Endothelial cell of umbilical vein (primary cell): ENCODE measurements around the gene P2RY13. TPM values are rescaled to one million over a fixed set of nuclear protein-coding genes. Genes with fewer than 3 reads are reported as not detected.

Experiments
- BruUV-seq: library from RNA; stranded (reverse); fragments of 400-500 nt; replicated peaks from 2 replicates; lab custom pipeline; 2021; lab: Mats Ljungman, UMichigan
- CTCF ChIA-PET: fragments of 300-600, 350-600 bp; sonication (Branson Sonifier 250); formaldehyde crosslinking; loops from one replicate; lab custom pipeline; 2021; ENCODE audit warnings: antibody characterized with exemption, inconsistent platforms; lab: Charles Lee
- POLR2A ChIA-PET: fragments of 300-600, 350-600 bp; sonication (Branson Sonifier 250); formaldehyde crosslinking; loops from one replicate; lab custom pipeline; 2021; ENCODE audit warnings: antibody characterized with exemption, inconsistent platforms; lab: Charles Lee
- DNase-seq: peaks from one replicate; pipeline ENCODE4 v3.0.0-alpha.2; 2011; ENCODE audit warnings: low read depth, low spot score
- FAIRE-seq: peaks from 2 replicates; lab custom pipeline; 2011; peaks lifted over from hg19 to GRCh38; lab: Jason Lieb, UNC
- H2AFZ ChIP-seq: 2 replicates; pipeline ENCODE4 v1.6.0; 2012; ENCODE audit warnings: low read depth, low read length, control low read depth, inconsistent platforms
- H3K27ac ChIP-seq: 2 replicates; pipeline ENCODE4 v1.5.1; 2011; ENCODE audit warnings: low read depth, mild to moderate bottlenecking, control low read depth, low read length, moderate library complexity; ENCODE audit not compliant: insufficient read depth
- H3K27me3 ChIP-seq, 2 experiments: 2 replicates each; pipeline versions ENCODE4 v1.6.0 to v1.6.1; 2011; ENCODE audit warnings: low read length in 2 of 2, mixed read lengths in 1 of 2; ENCODE audit not compliant: control insufficient read depth in 2 of 2, insufficient read depth in 2 of 2
- H3K36me3 ChIP-seq, 2 experiments: 2 replicates in 1 of 2; 3 replicates in 1 of 2; pipeline ENCODE4 v1.5.1; 2011; ENCODE audit warnings: low read length in 2 of 2, mild to moderate bottlenecking in 1 of 2, moderate library complexity in 1 of 2; ENCODE audit not compliant: control insufficient read depth in 2 of 2, insufficient read depth in 2 of 2; ENCODE audit errors: extremely low read depth in 1 of 2
- H3K4me1 ChIP-seq: 3 replicates; pipeline ENCODE4 v1.5.1; 2011; ENCODE audit warnings: mild to moderate bottlenecking, low read length; ENCODE audit not compliant: control insufficient read depth, insufficient read depth; ENCODE audit errors: extremely low read depth
- H3K4me2 ChIP-seq: 2 replicates; pipeline ENCODE4 v1.6.1; 2011; ENCODE audit warnings: low read length, control low read depth, mixed read lengths; ENCODE audit not compliant: insufficient read depth
- H3K4me3 ChIP-seq, 3 experiments: fragments of 200-600 bp in 1 of 3; sonication (generic), shearing (Covaris generic) in 1 of 3; replicated peaks in 1 of 3; 2 replicates each; pipeline ENCODE4 v1.5.1; 2011 to 2016; ENCODE audit warnings: control low read depth in 3 of 3, low read length in 3 of 3, mild to moderate bottlenecking in 2 of 3, inconsistent platforms in 1 of 3, low read depth in 1 of 3, moderate library complexity in 1 of 3; ENCODE audit not compliant: insufficient read depth in 1 of 3
- H3K79me2 ChIP-seq: 2 replicates; pipeline ENCODE4 v1.6.0; 2012; ENCODE audit warnings: low read length, inconsistent platforms; ENCODE audit not compliant: control insufficient read depth, insufficient read depth
- H3K9ac ChIP-seq: replicated peaks from 2 replicates; pipeline ENCODE3; 2011; ENCODE audit warnings: low read length, control low read depth; ENCODE audit not compliant: insufficient read depth; ENCODE audit errors: extremely low read depth
- H3K9me1 ChIP-seq: replicated peaks from 3 replicates; pipeline ENCODE4 v1.6.0; 2011; ENCODE audit warnings: mild to moderate bottlenecking, low read length; ENCODE audit not compliant: control insufficient read depth, insufficient read depth; ENCODE audit errors: extremely low read depth
- H3K9me3 ChIP-seq: replicated peaks from 2 replicates; pipeline ENCODE4 v1.5.1; 2012; ENCODE audit warnings: low read length, inconsistent platforms; ENCODE audit not compliant: control insufficient read depth, insufficient read depth
- H4K20me1 ChIP-seq: replicated peaks from 2 replicates; pipeline ENCODE3; 2011; ENCODE audit warnings: mild to moderate bottlenecking, low read length; ENCODE audit not compliant: control insufficient read depth, insufficient read depth; ENCODE audit errors: extremely low read depth
- EZH2 ChIP-seq: IDR thresholded peaks from 2 replicates; pipeline ENCODE4 v1.6.1; 2012; ENCODE audit warnings: borderline replicate concordance, low read depth, mild to moderate bottlenecking, moderate library complexity, low read length, inconsistent platforms; ENCODE audit not compliant: severe bottlenecking
- FOS ChIP-seq: IDR thresholded peaks from 2 replicates; pipeline ENCODE4 v1.6.1; 2011; ENCODE audit warnings: mild to moderate bottlenecking, low read length, moderate library complexity, borderline replicate concordance; ENCODE audit not compliant: insufficient read depth
- GATA2 ChIP-seq: IDR thresholded peaks from 2 replicates; pipeline ENCODE4 v1.7.0; 2011; ENCODE audit warnings: low read depth, mild to moderate bottlenecking, moderate library complexity, mixed read lengths, low read length; ENCODE audit not compliant: insufficient read length, insufficient read depth
- JUN ChIP-seq: IDR thresholded peaks from 2 replicates; pipeline ENCODE4 v1.6.1; 2011; ENCODE audit warnings: borderline replicate concordance, low read depth; ENCODE audit not compliant: insufficient read length, insufficient read depth
- MAX ChIP-seq: IDR thresholded peaks from 2 replicates; pipeline ENCODE4 v1.6.1; 2011; ENCODE audit not compliant: insufficient read depth, insufficient read length
- MYC ChIP-seq: IDR thresholded peaks from one replicate; pipeline ENCODE4 v1.6.1; 2011; ENCODE audit warnings: mild to moderate bottlenecking, low read depth, low read length
- POLR2A ChIP-seq: IDR thresholded peaks from 2 replicates; pipeline ENCODE4 v1.6.1; 2012; ENCODE audit warnings: low read depth, mild to moderate bottlenecking, control low read depth, low read length
- POLR2AphosphoS5 ChIP-seq: IDR thresholded peaks from 2 replicates; pipeline ENCODE4 v1.6.1; 2012; ENCODE audit warnings: low read depth, mild to moderate bottlenecking, control low read depth, low read length, moderate library complexity; ENCODE audit not compliant: insufficient read depth
- dilution Hi-C: fragments of 300-500 bp; cut with MboI; formaldehyde crosslinking; loops from one replicate; pipeline ENCODE4 v1.15.0; 2019; ENCODE audit warnings: low sequenced_read_pairs; ENCODE audit not compliant: extremely low pct_ligation_motif_present
- intact Hi-C: fragments of 100-400 bp; cut with micrococcal nuclease; formaldehyde crosslinking; loops from one replicate; pipeline ENCODE4 v1.10.0; 2022
- polyA plus RNA-seq, 4 experiments: library from polyadenylated mRNA; depleted of rRNA in 3 of 4; stranded (reverse) in 3 of 4; unstranded in 1 of 4; fragments of >200 nt; gene quantifications; 2 replicates each; pipeline versions ENCODE4 v1.2.1 to v1.2.3, GENCODE V29; 2011 to 2012; ENCODE audit warnings: missing spikeins in 1 of 4
- total RNA-seq: library from RNA; stranded (reverse); gene quantifications from 2 replicates; pipeline ENCODE4 v1.2.3, GENCODE V29; 2021
- TF ChIP-seq, protein P1 (sequence below), 2 donors: IDR thresholded peaks; 1 replicate in 1 of 2; 2 replicates in 1 of 2; pipeline ENCODE4 v1.5.1; 2011; ENCODE audit warnings: low read length in 2 of 2, mild to moderate bottlenecking in 2 of 2, moderate library complexity in 2 of 2, control low read depth in 1 of 2, inconsistent platforms in 1 of 2, low read depth in 1 of 2; ENCODE audit not compliant: insufficient read depth in 1 of 2; ENCODE audit errors: extremely low read depth in 1 of 2

P2RY13 gene
- total and polyA plus RNA-seq, 2 donors (not counting 3 experiments of a cell fraction or from before 2014, with no cell fraction given), result not detected

DNA sequence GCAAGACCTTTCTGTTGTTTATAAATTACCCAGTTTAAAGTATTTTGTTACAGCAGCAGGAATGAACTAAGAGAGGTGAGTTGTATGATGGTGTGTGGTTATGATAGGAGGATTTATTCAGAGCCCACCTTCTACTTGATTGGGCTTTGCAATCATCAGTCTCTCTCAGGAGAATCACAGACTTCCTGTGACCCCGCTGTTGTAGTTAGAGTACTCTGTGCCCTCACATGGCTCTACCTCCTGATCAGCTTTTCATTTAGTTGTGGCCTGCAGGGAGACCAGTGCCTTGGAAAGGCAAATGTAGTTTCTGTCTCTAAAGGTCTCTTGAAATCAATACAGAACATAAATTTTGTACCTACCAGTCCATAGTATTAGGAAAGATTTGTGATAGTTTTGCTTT, 43.4 kb downstream of the P2RY13 start:
- H3K4me1 ChIP-seq, result no peaks in the 10 kb centered on the region
- H3K36me3 ChIP-seq, result no peaks in the 10 kb centered on the region
- TF ChIP-seq, protein P1, sequence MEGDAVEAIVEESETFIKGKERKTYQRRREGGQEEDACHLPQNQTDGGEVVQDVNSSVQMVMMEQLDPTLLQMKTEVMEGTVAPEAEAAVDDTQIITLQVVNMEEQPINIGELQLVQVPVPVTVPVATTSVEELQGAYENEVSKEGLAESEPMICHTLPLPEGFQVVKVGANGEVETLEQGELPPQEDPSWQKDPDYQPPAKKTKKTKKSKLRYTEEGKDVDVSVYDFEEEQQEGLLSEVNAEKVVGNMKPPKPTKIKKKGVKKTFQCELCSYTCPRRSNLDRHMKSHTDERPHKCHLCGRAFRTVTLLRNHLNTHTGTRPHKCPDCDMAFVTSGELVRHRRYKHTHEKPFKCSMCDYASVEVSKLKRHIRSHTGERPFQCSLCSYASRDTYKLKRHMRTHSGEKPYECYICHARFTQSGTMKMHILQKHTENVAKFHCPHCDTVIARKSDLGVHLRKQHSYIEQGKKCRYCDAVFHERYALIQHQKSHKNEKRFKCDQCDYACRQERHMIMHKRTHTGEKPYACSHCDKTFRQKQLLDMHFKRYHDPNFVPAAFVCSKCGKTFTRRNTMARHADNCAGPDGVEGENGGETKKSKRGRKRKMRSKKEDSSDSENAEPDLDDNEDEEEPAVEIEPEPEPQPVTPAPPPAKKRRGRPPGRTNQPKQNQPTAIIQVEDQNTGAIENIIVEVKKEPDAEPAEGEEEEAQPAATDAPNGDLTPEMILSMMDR (IDR thresholded peaks at IDR 0.05; ENCODE audit: extremely low read depth in 1 of 2, insufficient read depth in 1 of 2, low read depth in 1 of 2, low read length in 2 of 2), result no peak
- TF ChIP-seq EZH2 (no peak), JUN (no peak), GATA2 (no peak), POLR2A (no peak), POLR2AphosphoS5 (no peak), MYC (no peak), MAX (no peak), FOS (no peak)
- DNase-seq, result no peak
- H3K9me3 ChIP-seq, result no peaks in the 10 kb centered on the region
- H3K9me1 ChIP-seq, result no peaks in the 10 kb centered on the region
- no peak overlapping the region for H3K4me3 ChIP-seq
- CTCF ChIA-PET, result interaction anchor here (0.7 to 10.8 kb wide), 6 partner anchors 13 to 553 kb away, joined by 3 to 98 read pairs (median 4); no protein-coding TSS in a partner anchor
- peaks cover 0 to 2% of the 10 kb centered on the region in 2 experiments for H3K27me3 ChIP-seq
- POLR2A ChIA-PET, result no interaction called here
- H2AFZ ChIP-seq, result no peak overlapping the region
- no peaks in the 10 kb centered on the region for H4K20me1 ChIP-seq
- no peak overlapping the region for H3K9ac ChIP-seq
- H3K79me2 ChIP-seq, result no peaks in the 10 kb centered on the region
- no peak for FAIRE-seq
- H3K27ac ChIP-seq, result no peak overlapping the region
- intact Hi-C loops, result no loop called here
- dilution Hi-C loops, result no loop called here
- no TSS peak for BruUV-seq
- no peak overlapping the region for H3K4me2 ChIP-seq
